A673 (cell line): ENCODE measurements around the gene BANP. TPM values are rescaled to one million over a fixed set of nuclear protein-coding genes. Genes with fewer than 3 reads are reported as not detected.

Experiments used
- BruUV-seq: library from RNA; stranded (reverse); fragments of 400-500 nt; replicated peaks from 2 replicates; lab custom pipeline; 2021; lab: Mats Ljungman, UMichigan
- CTCF ChIA-PET: fragments of 300-600 bp; sonication (Branson Sonifier 250); formaldehyde crosslinking; loops from one replicate; lab custom pipeline; 2022; ENCODE audit warnings: antibody characterized with exemption; lab: Charles Lee
- POLR2A ChIA-PET: fragments of 300-600 bp; sonication (Branson Sonifier 250); formaldehyde crosslinking; loops from one replicate; lab custom pipeline; 2022; ENCODE audit warnings: antibody characterized with exemption; ENCODE audit not compliant: low non-redundant PET; lab: Charles Lee
- DNase-seq: peaks from one replicate; pipeline ENCODE4 v3.0.0-alpha.2; 2015; ENCODE audit warnings: low spot score
- H3K27ac ChIP-seq: fragments of 200-600 bp; sonication (generic); 2 replicates; pipeline ENCODE4 v1.5.1; 2016; ENCODE audit warnings: mixed run types, low read depth, mild to moderate bottlenecking, mixed read lengths, antibody characterized with exemption, low read length; ENCODE audit not compliant: poor library complexity, severe bottlenecking
- H3K27me3 ChIP-seq: fragments of 200-600 bp; sonication (generic); replicated peaks from 2 replicates; pipeline ENCODE4 v1.6.1; 2017; ENCODE audit warnings: mixed run types, low read depth, mild to moderate bottlenecking, mixed read lengths, antibody characterized with exemption, low read length; ENCODE audit not compliant: insufficient read depth, poor library complexity
- H3K36me3 ChIP-seq: fragments of 200-600 bp; sonication (generic); 2 replicates; pipeline ENCODE4 v1.6.1; 2016; ENCODE audit warnings: mixed run types, mild to moderate bottlenecking, mixed read lengths, antibody characterized with exemption, low read length; ENCODE audit not compliant: insufficient read depth, poor library complexity, severe bottlenecking
- H3K4me1 ChIP-seq: fragments of 200-600 bp; sonication (generic); 2 replicates; pipeline ENCODE4 v1.6.1; 2017; ENCODE audit warnings: mixed run types, mild to moderate bottlenecking, mixed read lengths, antibody characterized with exemption, low read length; ENCODE audit not compliant: insufficient read depth, poor library complexity, severe bottlenecking
- H3K4me3 ChIP-seq: fragments of 200-600 bp; sonication (generic); 2 replicates; pipeline ENCODE4 v1.5.1; 2016; ENCODE audit warnings: low read depth, mixed run types, mild to moderate bottlenecking, mixed read lengths, low read length; ENCODE audit not compliant: poor library complexity, severe bottlenecking
- H3K9me3 ChIP-seq: fragments of 200-600 bp; sonication (generic); 2 replicates; pipeline ENCODE4 v1.6.1; 2016; ENCODE audit warnings: mixed run types, low read depth, mild to moderate bottlenecking, mixed read lengths, antibody characterized with exemption, low read length; ENCODE audit not compliant: poor library complexity, severe bottlenecking
- EZH2 ChIP-seq: fragments of 200-600 bp; sonication (generic); IDR thresholded peaks from 2 replicates; pipeline ENCODE4 v1.6.1; 2017; ENCODE audit warnings: borderline replicate concordance, low read depth, mild to moderate bottlenecking, mixed read lengths, antibody characterized with exemption, low read length; ENCODE audit not compliant: poor library complexity, severe bottlenecking
- intact Hi-C: fragments of 100-400 bp; cut with micrococcal nuclease; formaldehyde crosslinking; loops from one replicate; pipeline ENCODE4 v1.10.0; 2022; ENCODE audit not compliant: unreplicated experiment
- total RNA-seq: library from RNA; stranded (reverse); gene quantifications from 2 replicates; pipeline ENCODE4 v1.2.3, GENCODE V29; 2021
- TF ChIP-seq, protein P1 (sequence below): fragments of 300-800, 200-600 bp; sonication (generic); conservative IDR thresholded peaks from 2 replicates; pipeline ENCODE4 v1.5.1; 2017; ENCODE audit warnings: low read depth, mild to moderate bottlenecking, antibody characterized with exemption, low read length, moderate library complexity, mixed read lengths

Gene BANP
- total RNA-seq, 1 experiment from 2014 or later = 44.3 TPM

- Histone ChIP-seq H3K27ac (no peak overlapping the region), H3K36me3 (no peaks in the 10 kb centered on the region), H3K4me3 (no peak overlapping the region), H3K9me3 (no peaks in the 10 kb centered on the region), H3K27me3 (no peaks in the 10 kb centered on the region), H3K4me1 (no peaks in the 10 kb centered on the region)
- TF ChIP-seq EZH2 = no peak
- TF ChIP-seq, protein P1, sequence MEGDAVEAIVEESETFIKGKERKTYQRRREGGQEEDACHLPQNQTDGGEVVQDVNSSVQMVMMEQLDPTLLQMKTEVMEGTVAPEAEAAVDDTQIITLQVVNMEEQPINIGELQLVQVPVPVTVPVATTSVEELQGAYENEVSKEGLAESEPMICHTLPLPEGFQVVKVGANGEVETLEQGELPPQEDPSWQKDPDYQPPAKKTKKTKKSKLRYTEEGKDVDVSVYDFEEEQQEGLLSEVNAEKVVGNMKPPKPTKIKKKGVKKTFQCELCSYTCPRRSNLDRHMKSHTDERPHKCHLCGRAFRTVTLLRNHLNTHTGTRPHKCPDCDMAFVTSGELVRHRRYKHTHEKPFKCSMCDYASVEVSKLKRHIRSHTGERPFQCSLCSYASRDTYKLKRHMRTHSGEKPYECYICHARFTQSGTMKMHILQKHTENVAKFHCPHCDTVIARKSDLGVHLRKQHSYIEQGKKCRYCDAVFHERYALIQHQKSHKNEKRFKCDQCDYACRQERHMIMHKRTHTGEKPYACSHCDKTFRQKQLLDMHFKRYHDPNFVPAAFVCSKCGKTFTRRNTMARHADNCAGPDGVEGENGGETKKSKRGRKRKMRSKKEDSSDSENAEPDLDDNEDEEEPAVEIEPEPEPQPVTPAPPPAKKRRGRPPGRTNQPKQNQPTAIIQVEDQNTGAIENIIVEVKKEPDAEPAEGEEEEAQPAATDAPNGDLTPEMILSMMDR = no peak
- POLR2A ChIA-PET = no interaction called here
- DNase-seq = no peak
- intact Hi-C loops = no loop called here
- no TSS peak for BruUV-seq
- CTCF ChIA-PET = no interaction called here
Measured at GRCh38 chr16:88003736-88004135, 52.5 kb downstream of the BANP start.

DNA sequence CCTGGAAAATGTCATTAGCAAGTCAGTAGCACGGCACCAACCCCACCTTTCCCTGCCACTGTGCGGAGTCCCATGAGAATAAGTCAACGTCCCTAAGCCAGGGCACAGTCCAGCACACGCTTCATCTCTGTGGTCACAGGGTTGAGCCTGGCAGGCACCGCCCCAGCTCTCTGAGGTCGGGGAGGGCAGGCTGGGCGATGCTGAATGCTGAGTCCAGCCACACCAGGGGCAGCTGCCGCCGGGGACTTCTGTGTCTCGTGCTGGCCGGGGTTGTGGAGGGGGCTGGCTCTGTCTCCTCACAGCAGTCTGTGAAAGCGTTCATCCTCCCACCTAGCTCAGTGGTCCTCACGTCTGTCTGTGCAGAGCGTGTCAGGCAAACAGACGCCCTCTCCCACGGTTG, 53.2 kb downstream of the BANP start:
- DNase-seq = no peak
- Histone ChIP-seq H3K9me3 (no peaks in the 10 kb centered on the region), H3K4me1 (no peaks in the 10 kb centered on the region), H3K27ac (no peak overlapping the region), H3K4me3 (no peak overlapping the region), H3K27me3 (no peaks in the 10 kb centered on the region), H3K36me3 (no peaks in the 10 kb centered on the region)
- BruUV-seq = no TSS peak
- intact Hi-C loops = no loop called here
- POLR2A ChIA-PET = no interaction called here
- TF ChIP-seq EZH2 = no peak
- TF ChIP-seq, protein P1 = no peak
- CTCF ChIA-PET = no interaction called here

GRCh38 chr16:88005181-88005581, 53.9 kb downstream of the BANP start:
- DNase-seq = no peak
- H3K36me3 ChIP-seq = no peaks in the 10 kb centered on the region
- H3K27ac ChIP-seq = no peak overlapping the region
- intact Hi-C loops = no loop called here
- no peaks in the 10 kb centered on the region for H3K9me3 ChIP-seq
- TF ChIP-seq EZH2 = no peak
- TF ChIP-seq, protein P1 = 0 out of 2 replicates have a peak, but pooled peaks have one; percentile 14
- no peak overlapping the region for H3K4me3 ChIP-seq
- no TSS peak for BruUV-seq
- H3K27me3 ChIP-seq = no peaks in the 10 kb centered on the region
- ChIA-PET CTCF (no interaction called here), POLR2A (no interaction called here)
- H3K4me1 ChIP-seq = no peaks in the 10 kb centered on the region
